GM23248 (cell line): ENCODE measurements around the gene IFT74. TPM values are rescaled to one million over a fixed set of nuclear protein-coding genes. Genes with fewer than 3 reads are reported as not detected.

ENCODE experiments used
- DNase-seq: peaks from one replicate; pipeline ENCODE4 v3.0.0-alpha.2; 2015
- H2AFZ ChIP-seq: fragments of 200-600 bp; sonication (generic); 2 replicates; pipeline ENCODE4 v1.6.1; 2016; ENCODE audit warnings: antibody characterized with exemption
- H3F3A ChIP-seq: fragments of 200-600 bp; sonication (generic); 2 replicates; pipeline ENCODE4 v1.6.1; 2016; ENCODE audit warnings: mild to moderate bottlenecking, antibody characterized with exemption, mixed run types; ENCODE audit not compliant: insufficient read depth
- H3K27ac ChIP-seq: fragments of 200-600 bp; sonication (generic); 2 replicates; pipeline ENCODE4 v1.5.1; 2016; ENCODE audit warnings: mild to moderate bottlenecking
- H3K27me3 ChIP-seq: fragments of 200-600 bp; sonication (generic); replicated peaks from 2 replicates; pipeline ENCODE4 v1.6.1; 2016; ENCODE audit warnings: mild to moderate bottlenecking; ENCODE audit not compliant: insufficient read depth
- H3K36me3 ChIP-seq: fragments of 200-600 bp; sonication (generic); 2 replicates; pipeline ENCODE4 v1.6.1; 2016; ENCODE audit warnings: low read depth, mild to moderate bottlenecking
- H3K4me1 ChIP-seq: fragments of 200-600 bp; sonication (generic); 2 replicates; pipeline ENCODE4 v1.6.1; 2016; ENCODE audit warnings: mild to moderate bottlenecking; ENCODE audit not compliant: insufficient read depth
- H3K4me2 ChIP-seq: fragments of 200-600 bp; sonication (generic); one replicate; pipeline ENCODE4 v1.6.1; 2016; ENCODE audit warnings: mild to moderate bottlenecking; ENCODE audit not compliant: unreplicated experiment
- H3K4me3 ChIP-seq: fragments of 200-600 bp; sonication (generic); 2 replicates; pipeline ENCODE4 v1.5.1; 2016; ENCODE audit warnings: mild to moderate bottlenecking
- H3K79me2 ChIP-seq: fragments of 200-600 bp; sonication (generic); 2 replicates; pipeline ENCODE4 v1.6.1; 2016; ENCODE audit warnings: mild to moderate bottlenecking; ENCODE audit not compliant: insufficient read depth
- H3K9ac ChIP-seq: fragments of 200-600 bp; sonication (generic); 2 replicates; pipeline ENCODE4 v1.6.1; 2016; ENCODE audit warnings: mild to moderate bottlenecking
- H3K9me2 ChIP-seq: fragments of 200-600 bp; sonication (generic); 2 replicates; pipeline ENCODE4 v1.6.1; 2016; ENCODE audit warnings: mixed run types, mild to moderate bottlenecking, moderate library complexity; ENCODE audit not compliant: insufficient read depth
- H3K9me3 ChIP-seq: fragments of 200-600 bp; sonication (generic); one replicate; pipeline ENCODE4 v1.6.1; 2017; ENCODE audit warnings: low read depth
- H4K20me1 ChIP-seq: fragments of 200-600 bp; sonication (generic); 2 replicates; pipeline ENCODE4 v1.6.0; 2016; ENCODE audit not compliant: insufficient read depth
- EZH2 ChIP-seq: fragments of 200-600 bp; sonication (generic); IDR thresholded peaks from 2 replicates; pipeline ENCODE4 v1.6.1; 2018; ENCODE audit warnings: antibody characterized with exemption, mild to moderate bottlenecking; ENCODE audit not compliant: insufficient read depth, poor library complexity, severe bottlenecking
- EZH2phosphoT487 ChIP-seq: fragments of 200-600 bp; sonication (generic); IDR thresholded peaks from 2 replicates; pipeline ENCODE4 v1.6.1; 2018; ENCODE audit warnings: antibody characterized with exemption, moderate library complexity, mild to moderate bottlenecking, low read depth; ENCODE audit not compliant: insufficient read depth
- WGBS, 2 experiments: methylation state at CpG; one replicate each; pipeline ENCODE4 v1.1.6; 2015 to 2017; ENCODE audit warnings: low lambda C conversion rate in 2 of 2, low coverage in 1 of 2; ENCODE audit errors: missing lambda C conversion rate in 2 of 2; 5-methylcytosine and 5-hydroxymethylcytosine counted together
- in situ Hi-C: fragments of 300-500 bp; cut with MboI; formaldehyde crosslinking; loops from 2 replicates; pipeline ENCODE4 v1.15.0; 2020
- polyA plus RNA-seq: library from polyadenylated mRNA; unstranded; fragments of >200 nt; fragmentation: Nextera tagmentation; extraction: Ambion mirVana; gene quantifications from 2 replicates; pipeline ENCODE4 v1.2.1, GENCODE V29; 2016
- total RNA-seq: library from RNA; depleted of rRNA; stranded (reverse); fragments of >200 nt; shearing (Covaris generic); gene quantifications from 2 replicates; pipeline ENCODE4 v1.2.3, GENCODE V29; 2014

The IFT74 gene
- total and polyA plus RNA-seq, 2 experiments from 2014 or later = 10.1 to 20.9 TPM

DNA sequence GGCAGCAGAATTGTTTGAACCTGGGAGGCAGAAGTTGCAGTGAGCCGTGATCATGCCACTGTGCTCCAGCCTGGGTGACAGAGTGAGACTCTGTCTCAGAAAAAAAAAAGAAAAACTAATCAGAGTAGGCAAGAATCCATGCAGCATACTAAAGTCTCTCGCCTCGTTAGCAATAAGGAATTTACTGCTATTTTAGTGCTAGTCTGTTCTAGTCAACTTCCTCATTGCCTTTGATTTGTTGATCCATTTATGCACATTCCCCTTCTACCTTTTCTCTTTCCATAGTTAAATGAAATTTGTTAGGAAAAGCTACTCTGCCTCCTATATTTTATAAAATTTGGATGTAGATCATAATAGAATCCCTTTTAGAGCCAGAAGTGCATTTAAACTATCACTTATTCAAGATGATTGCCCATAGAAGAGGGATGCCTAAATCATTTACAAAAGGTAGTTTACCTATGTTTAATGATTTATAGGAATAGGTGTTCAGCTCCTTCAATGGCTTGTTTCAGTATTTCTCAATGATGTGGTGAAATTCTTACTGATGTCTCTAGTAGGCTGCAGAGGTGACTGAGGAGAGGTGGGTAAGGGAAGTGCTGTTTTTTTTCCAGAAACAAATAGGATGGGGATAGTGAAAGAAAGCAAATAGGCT is 47.3 kb downstream of the IFT74 start:
- Histone ChIP-seq H3K4me2 (no peak overlapping the region), H3F3A (no peaks in the 10 kb centered on the region), H4K20me1 (no peaks in the 10 kb centered on the region), H3K9ac (no peak overlapping the region), H3K36me3 (no peaks in the 10 kb centered on the region), H3K4me3 (no peak overlapping the region), H3K27ac (no peak overlapping the region), H3K9me3 (no peaks in the 10 kb centered on the region), H3K9me2 (no peaks in the 10 kb centered on the region), H3K79me2 (no peaks in the 10 kb centered on the region), H3K27me3 (no peaks in the 10 kb centered on the region), H3K4me1 (no peaks in the 10 kb centered on the region), H2AFZ (no peak overlapping the region)
- WGBS, 2 experiments = 96 to 98% methylated on average over 3 of the region's 3 CpGs
- in situ Hi-C loops = no loop called here
- TF ChIP-seq EZH2 (no peak), EZH2phosphoT487 (no peak)
- DNase-seq = no peak

DNA sequence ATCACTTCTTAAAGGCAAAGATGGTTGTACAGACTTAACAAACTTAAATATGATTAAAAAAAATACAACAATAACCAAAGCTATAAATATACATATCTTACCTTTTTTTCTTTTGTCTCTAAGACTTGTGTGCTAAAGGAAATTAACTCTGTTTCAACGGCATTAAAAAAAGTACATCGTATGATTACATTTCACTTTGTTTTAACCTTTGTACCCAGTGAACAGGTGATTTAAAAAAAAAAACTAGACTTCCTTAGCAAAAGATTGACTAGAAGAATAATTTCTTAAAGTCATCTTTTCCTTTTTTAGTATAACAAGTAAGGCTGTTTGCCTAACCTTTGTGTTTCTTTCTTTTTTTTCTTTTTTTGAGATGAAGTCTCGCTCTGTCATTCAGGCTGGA is 49.3 kb downstream of the IFT74 start, which contains the start of gene LRRC19:
Gene LRRC19 (minus strand): TSS at position 182 of the 400 bp plus-strand sequence. CDS start 5,978 bp downstream, outside the sequence.
- Histone ChIP-seq H3K9me3 (no peaks in the 10 kb centered on the region), H3K9ac (no peak within 1 kb of the TSS), H3K27ac (no peak within 1 kb of the TSS), H3K4me1 (no peaks in the 10 kb centered on the region), H2AFZ (no peak within 1 kb of the TSS), H3K4me2 (no peak within 1 kb of the TSS), H3F3A (no peaks in the 10 kb centered on the region), H3K9me2 (no peaks in the 10 kb centered on the region), H3K79me2 (no peaks in the 10 kb centered on the region), H3K36me3 (no peaks in the 10 kb centered on the region), H4K20me1 (no peaks in the 10 kb centered on the region), H3K4me3 (no peak within 1 kb of the TSS), H3K27me3 (no peaks in the 10 kb centered on the region)
- WGBS, 2 experiments = 86 to 89% methylated on average over 3 of the region's 3 CpGs
- TF ChIP-seq EZH2phosphoT487 (no peak), EZH2 (no peak)
- no peak for DNase-seq
- in situ Hi-C loops = no loop called here

DNA sequence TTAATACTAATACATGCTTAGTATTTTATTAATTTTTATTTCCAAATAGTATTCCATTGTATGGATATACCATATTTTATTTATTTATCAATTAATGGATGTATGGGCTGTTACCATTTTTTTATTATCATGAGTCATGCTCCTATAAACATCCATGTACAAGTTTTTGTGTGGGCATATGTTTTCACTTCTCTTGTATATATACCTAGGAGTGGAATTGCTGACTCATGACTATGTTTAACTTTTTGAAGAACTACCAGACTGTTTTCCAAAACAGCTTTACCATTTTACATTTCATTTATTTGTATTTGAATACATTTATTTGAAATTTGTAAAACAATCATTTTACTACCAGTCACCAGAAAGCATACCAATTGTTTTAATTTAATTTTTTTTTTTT is 63.4 kb downstream of the IFT74 start:
- Histone ChIP-seq H3K27ac (no peak overlapping the region), H3F3A (no peaks in the 10 kb centered on the region), H2AFZ (no peak overlapping the region), H3K9ac (no peak overlapping the region), H4K20me1 (no peaks in the 10 kb centered on the region), H3K79me2 (no peaks in the 10 kb centered on the region), H3K9me3 (no peaks in the 10 kb centered on the region), H3K4me1 (no peaks in the 10 kb centered on the region), H3K27me3 (no peaks in the 10 kb centered on the region), H3K4me2 (no peak overlapping the region), H3K36me3 (peaks cover 19% of the 10 kb centered on the region), H3K9me2 (no peaks in the 10 kb centered on the region), H3K4me3 (no peak overlapping the region)
- peak; percentile 52 for DNase-seq
- in situ Hi-C loops = no loop called here
- TF ChIP-seq EZH2phosphoT487 (no peak), EZH2 (no peak)

DNA sequence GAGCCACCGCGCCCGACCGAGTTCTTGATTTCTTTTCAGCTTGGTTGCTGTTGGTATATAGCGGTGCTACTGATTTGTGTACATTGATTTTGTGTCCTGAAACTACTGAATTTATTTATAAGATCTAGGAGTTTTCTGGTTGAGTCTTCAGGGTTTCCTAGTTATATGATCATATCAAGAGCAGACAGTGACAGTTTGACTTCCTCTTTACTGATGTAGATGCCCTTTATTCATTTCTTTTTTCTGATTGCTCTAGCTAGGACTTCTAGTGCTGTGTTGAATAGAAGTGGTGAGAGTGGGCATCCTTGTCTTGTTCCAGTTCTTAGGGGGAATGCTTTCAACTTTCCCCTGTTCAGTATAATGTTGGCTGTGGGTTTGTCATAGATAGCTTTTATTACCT is 66.7 kb downstream of the IFT74 start:
- H3K4me3 ChIP-seq = no peak overlapping the region
- TF ChIP-seq EZH2phosphoT487 = no peak
- TF ChIP-seq EZH2 = no peak
- no peaks in the 10 kb centered on the region for H3F3A ChIP-seq
- H3K9me2 ChIP-seq = no peaks in the 10 kb centered on the region
- H3K36me3 ChIP-seq = peaks cover 12% of the 10 kb centered on the region; the same call in 1 of the 2 replicates
- DNase-seq = no peak
- in situ Hi-C loops = no loop called here
- H3K9me3 ChIP-seq = no peaks in the 10 kb centered on the region
- H4K20me1 ChIP-seq = no peaks in the 10 kb centered on the region
- no peak overlapping the region for H3K27ac ChIP-seq
- H3K9ac ChIP-seq = no peak overlapping the region
- H3K79me2 ChIP-seq = no peaks in the 10 kb centered on the region
- no peaks in the 10 kb centered on the region for H3K27me3 ChIP-seq
- H3K4me2 ChIP-seq = no peak overlapping the region
- no peak overlapping the region for H2AFZ ChIP-seq
- WGBS, 2 experiments = 85 to 88% methylated on average over 5 of the region's 5 CpGs
- no peaks in the 10 kb centered on the region for H3K4me1 ChIP-seq
